B cell (primary cell): ENCODE measurements around the gene SINHCAF. TPM values are rescaled to one million over a fixed set of nuclear protein-coding genes. Genes with fewer than 3 reads are reported as not detected.

Experiments used
- ATAC-seq: fragments of 200-7000 bp; cut with Tn5 transposase; one replicate; pipeline ENCODE4 v1.10.0; 2021; ENCODE audit warnings: low read depth, mild to moderate bottlenecking, moderate number of reproducible peaks, moderate library complexity
- CTCF ChIA-PET: fragments of 350-600 bp; sonication (Branson Sonifier 250); formaldehyde crosslinking; loops from one replicate; lab custom pipeline; 2021; ENCODE audit warnings: antibody characterized with exemption, inconsistent platforms; lab: Charles Lee
- POLR2A ChIA-PET: fragments of 350-600 bp; sonication (Branson Sonifier 250); formaldehyde crosslinking; loops from one replicate; lab custom pipeline; 2021; ENCODE audit warnings: antibody characterized with exemption; lab: Charles Lee
- DNase-seq: peaks from one replicate; pipeline ENCODE4 v3.0.0; 2013
- H2AFZ ChIP-seq: 2 replicates; pipeline ENCODE4 v1.6.1; 2012; ENCODE audit warnings: mild to moderate bottlenecking, low read depth, low read length; ENCODE audit not compliant: insufficient read depth, poor library complexity, severe bottlenecking
- H3K27ac ChIP-seq, 2 donors: 1 replicate in 1 of 2; 2 replicates in 1 of 2; pipeline ENCODE4 v1.5.1; 2012 to 2013; ENCODE audit warnings: low read length in 2 of 2, mild to moderate bottlenecking in 2 of 2, moderate library complexity in 1 of 2
- H3K27me3 ChIP-seq, 4 experiments: fragments of 200-600 bp in 1 of 4; sonication (generic) in 1 of 4; replicated peaks in 1 of 4; 1 replicate in 2 of 4; 2 replicates in 2 of 4; pipeline versions ENCODE4 v1.6.1 to v1.7.0; 2013 to 2016; ENCODE audit warnings: low read length in 3 of 4, mild to moderate bottlenecking in 2 of 4, mixed read lengths in 1 of 4, moderate library complexity in 1 of 4; ENCODE audit not compliant: insufficient read depth in 4 of 4, control insufficient read depth in 3 of 4; ENCODE audit errors: control extremely low read depth in 1 of 4
- H3K36me3 ChIP-seq, 2 experiments: replicated peaks in 1 of 2; 1 replicate in 1 of 2; 2 replicates in 1 of 2; pipeline versions ENCODE4 v1.6.1 to v1.7.1; 2013; ENCODE audit warnings: low read length in 1 of 2; ENCODE audit not compliant: insufficient read depth in 2 of 2, control insufficient read depth in 1 of 2; ENCODE audit errors: control extremely low read depth in 1 of 2, extremely low read depth in 1 of 2
- H3K4me1 ChIP-seq, 2 donors: fragments of 200-600 bp in 1 of 2; sonication (generic) in 1 of 2; 1 replicate in 1 of 2; 2 replicates in 1 of 2; pipeline versions ENCODE4 v1.5.1 to v1.6.1; 2013 to 2017; ENCODE audit warnings: low read length in 2 of 2; ENCODE audit not compliant: control insufficient read depth in 2 of 2, insufficient read depth in 2 of 2
- H3K4me2 ChIP-seq: replicated peaks from 2 replicates; pipeline ENCODE3; 2012; ENCODE audit warnings: mild to moderate bottlenecking, low read depth, low read length; ENCODE audit not compliant: poor library complexity, severe bottlenecking
- H3K4me3 ChIP-seq, 5 experiments: fragments of 200-600 bp in 1 of 5; sonication (generic) in 1 of 5; 1 replicate in 3 of 5; 2 replicates in 2 of 5; pipeline versions ENCODE4 v1.5.1 to v1.7.0; 2011 to 2016; ENCODE audit warnings: low read length in 4 of 5, mild to moderate bottlenecking in 4 of 5, low read depth in 2 of 5, control low read depth in 1 of 5, moderate library complexity in 1 of 5; ENCODE audit not compliant: insufficient read depth in 1 of 5; ENCODE audit errors: control extremely low read depth in 1 of 5, extremely low read depth in 1 of 5
- H3K79me2 ChIP-seq: fragments of 200-600 bp; sonication (generic); one replicate; pipeline ENCODE4 v1.6.0; 2016; ENCODE audit warnings: low read length; ENCODE audit not compliant: control insufficient read depth, insufficient read depth
- H3K9ac ChIP-seq: fragments of 200-600 bp; sonication (generic); 2 replicates; pipeline ENCODE4 v1.6.1; 2017; ENCODE audit warnings: mild to moderate bottlenecking, low read length, moderate library complexity
- H3K9me3 ChIP-seq, 3 donors: one replicate each; pipeline versions ENCODE4 v1.6.1 to v1.7.1; 2013; ENCODE audit warnings: low read length in 2 of 3; ENCODE audit not compliant: control insufficient read depth in 2 of 3, insufficient read depth in 1 of 3; ENCODE audit errors: control extremely low read depth in 1 of 3
- H4K20me1 ChIP-seq: 2 replicates; pipeline ENCODE4 v1.6.0; 2012; ENCODE audit warnings: mild to moderate bottlenecking, low read length; ENCODE audit not compliant: insufficient read depth, control insufficient read depth, poor library complexity, severe bottlenecking
- H3K27ac Mint-ChIP-seq: one replicate; pipeline ENCODE4 v1.8.0; 2021; ENCODE audit warnings: mixed read lengths
- H3K27me3 Mint-ChIP-seq: one replicate; pipeline ENCODE4 v1.8.0; 2021; ENCODE audit warnings: mixed read lengths
- H3K4me1 Mint-ChIP-seq: one replicate; pipeline ENCODE4 v1.8.0; 2021; ENCODE audit warnings: mixed read lengths
- H3K4me3 Mint-ChIP-seq: one replicate; pipeline ENCODE4 v1.8.0; 2021; ENCODE audit warnings: mixed read lengths
- H3K9me3 Mint-ChIP-seq: one replicate; pipeline ENCODE4 v1.8.0; 2022; ENCODE audit warnings: mixed read lengths; ENCODE audit not compliant: insufficient read depth
- CTCF ChIP-seq: fragments of 200-600 bp; IDR thresholded peaks from one replicate; pipeline ENCODE4 v1.8.0; 2022; ENCODE audit warnings: antibody characterized with exemption, mild to moderate bottlenecking
- EZH2 ChIP-seq: IDR thresholded peaks from 2 replicates; pipeline ENCODE4 v1.6.1; 2012; ENCODE audit warnings: borderline replicate concordance, low read depth, mild to moderate bottlenecking, moderate library complexity, low read length; ENCODE audit not compliant: insufficient read depth, poor library complexity, severe bottlenecking
- WGBS: methylation state at CpG from one replicate; pipeline ENCODE4 v1.1.5; 2013; ENCODE audit warnings: missing lambda C conversion rate; ENCODE audit not compliant: insufficient coverage; 5-methylcytosine and 5-hydroxymethylcytosine counted together
- intact Hi-C: fragments of 100-400 bp; cut with micrococcal nuclease; formaldehyde crosslinking; loops from one replicate; pipeline ENCODE4 v1.10.0; 2022
- polyA plus RNA-seq: library from polyadenylated mRNA; depleted of rRNA; stranded (reverse); fragments of >200 nt; gene quantifications from 2 replicates; pipeline ENCODE4 v1.2.3, GENCODE V29; 2012
- total RNA-seq, 2 donors: library from RNA; stranded (reverse); fragments of 120-200 nt in 1 of 2; gene quantifications; 1 replicate in 1 of 2; 2 replicates in 1 of 2; pipeline versions ENCODE4 v1.2.3 to v1.2.4, GENCODE V29; 2013 to 2022

SINHCAF gene
- total and polyA plus RNA-seq, 2 donors (not counting 1 experiment from before 2014, with no cell fraction given): 43.5 to 129 TPM

GRCh38 chr12:31278424-31278823 is 47.5 kb downstream of the SINHCAF start:
- H3K4me3 Mint-ChIP-seq: no peak overlapping the region
- Histone ChIP-seq H3K27ac (no peak overlapping the region), H2AFZ (no peak overlapping the region), H3K4me3 (no peak overlapping the region), H3K79me2 (no peaks in the 10 kb centered on the region), H3K9ac (no peak overlapping the region), H3K4me2 (no peak overlapping the region), H3K9me3 (no peaks in the 10 kb centered on the region), H3K36me3 (peaks cover 17 to 36% of the 10 kb centered on the region in 2 experiments), H3K27me3 (no peaks in the 10 kb centered on the region), H3K4me1 (no peaks in the 10 kb centered on the region), H4K20me1 (no peaks in the 10 kb centered on the region)
- no peaks in the 10 kb centered on the region for H3K27me3 Mint-ChIP-seq
- no peak overlapping the region for H3K27ac Mint-ChIP-seq
- no peak for TF ChIP-seq EZH2
- TF ChIP-seq CTCF: no peak
- POLR2A ChIA-PET: interaction anchor here (0.6 to 0.7 kb wide), 2 partner anchors 23 to 585 kb away, joined by 4 to 5 read pairs; no protein-coding TSS in a partner anchor
- WGBS: 100% methylated on average over 2 of the region's 4 CpGs
- H3K4me1 Mint-ChIP-seq: no peaks in the 10 kb centered on the region
- no peak for ATAC-seq
- intact Hi-C loops: no loop called here
- CTCF ChIA-PET: interaction anchor here (0.7 kb wide), 1 partner anchor 106 kb away, joined by 5 read pairs; no protein-coding TSS in a partner anchor
- H3K9me3 Mint-ChIP-seq: no peaks in the 10 kb centered on the region
- DNase-seq: no peak

GRCh38 chr12:31277081-31277480 is 48.9 kb downstream of the SINHCAF start:
- intact Hi-C loops: no loop called here
- DNase-seq (no peak), ATAC-seq (no peak)
- Histone ChIP-seq H3K9me3 (no peaks in the 10 kb centered on the region), H4K20me1 (no peaks in the 10 kb centered on the region), H3K9ac (no peak overlapping the region), H3K4me1 (no peaks in the 10 kb centered on the region), H3K36me3 (peaks cover 17 to 25% of the 10 kb centered on the region in 2 experiments), H3K79me2 (no peaks in the 10 kb centered on the region), H3K4me2 (no peak overlapping the region), H3K27me3 (no peaks in the 10 kb centered on the region), H2AFZ (no peak overlapping the region), H3K27ac (no peak overlapping the region), H3K4me3 (no peak overlapping the region)
- no peaks in the 10 kb centered on the region for H3K4me1 Mint-ChIP-seq
- 100% methylated on average over 2 of the region's 2 CpGs for WGBS
- H3K27me3 Mint-ChIP-seq: no peaks in the 10 kb centered on the region
- no peaks in the 10 kb centered on the region for H3K9me3 Mint-ChIP-seq
- H3K4me3 Mint-ChIP-seq: no peak overlapping the region
- ChIA-PET CTCF (no interaction called here), POLR2A (no interaction called here)
- peak overlapping the region; percentile 67 for H3K27ac Mint-ChIP-seq
- TF ChIP-seq CTCF: no peak
- TF ChIP-seq EZH2: no peak
